Measurements from ENCODE around the gene ALG14.
"Not testable (repeated sequence)": the region's sequence is repeated elsewhere in the genome, so short reads cannot be mapped to it uniquely, and the experiment has no call there.

DNA sequence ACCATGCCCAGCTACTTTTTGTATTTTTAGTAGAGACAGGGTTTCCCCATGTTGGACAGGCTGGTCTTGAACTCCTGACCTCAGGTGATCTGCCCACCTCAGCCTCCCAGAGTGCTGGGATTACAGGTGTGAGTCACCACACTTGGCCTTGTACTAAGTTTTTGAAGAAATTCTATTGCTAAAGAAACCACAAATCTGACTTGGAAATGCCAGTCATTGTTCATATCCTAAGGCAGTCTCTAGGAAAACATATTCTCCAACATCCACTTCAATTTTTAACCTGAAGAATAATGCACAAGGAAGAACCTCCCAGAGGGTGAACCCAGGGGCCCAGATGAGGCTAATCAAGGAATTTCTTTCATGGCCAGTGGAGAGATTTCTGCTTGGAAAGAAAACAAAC, 20.1 kb upstream of the ALG14 start:
- TF ChIP-seq TAF1 (IDR thresholded peaks at IDR 0.05; ENCODE audit: low read depth); MXI1 (conservative IDR thresholded peaks at IDR 0.05; ENCODE audit: poor library complexity, severe bottlenecking): not testable (repeated sequence)

Measured in neural cell (in vitro differentiated cells).